ENCODE measurements around the gene GRAP2. TPM values are rescaled to one million over a fixed set of nuclear protein-coding genes. Genes with fewer than 3 reads are reported as not detected.

Gene GRAP2
- total and polyA plus RNA-seq, 2 of the 4 experiments (the other 2 are of a cell fraction), result not detected

- no peaks in the 10 kb centered on the region; the same call in 1 of the 2 replicates for H3K4me1 ChIP-seq (ENCODE audit: control insufficient read depth, insufficient read depth, low read length)
- no peak overlapping the region for H2AFZ ChIP-seq (replicated peaks; ENCODE audit: low read length, poor library complexity)
- no peak overlapping the region for H3K23ac ChIP-seq (ENCODE audit: low read depth, low read length)
- H4K5ac ChIP-seq (ENCODE audit: low read depth, low read length), result no peak overlapping the region
- DNase-seq, result no peak
- H2AK5ac ChIP-seq (ENCODE audit: low read depth, low read length), result no peak overlapping the region
- no peak overlapping the region for H3K4me3 ChIP-seq (ENCODE audit: insufficient read depth, low read depth, low read length)
- TF ChIP-seq SMC3 (IDR thresholded peaks at IDR 0.05; ENCODE audit: low read depth, low read length), result no peak
- TF ChIP-seq CEBPB (IDR thresholded peaks at IDR 0.05; ENCODE audit: low read depth, low read length), result no peak
- no peak for TF ChIP-seq FOS (IDR thresholded peaks at IDR 0.05; ENCODE audit: low read depth, low read length)
- no peak for TF ChIP-seq RCOR1 (IDR thresholded peaks at IDR 0.05; ENCODE audit: insufficient replicate concordance, low read length)
- no peak for TF ChIP-seq POLR2A (IDR thresholded peaks at IDR 0.05; ENCODE audit: low read depth, low read length)
- TF ChIP-seq ELK1 (IDR thresholded peaks at IDR 0.05; ENCODE audit: borderline replicate concordance, low read depth, low read length), result no peak
- no peak for TF ChIP-seq MXI1 (IDR thresholded peaks at IDR 0.05; ENCODE audit: borderline replicate concordance, low read depth, low read length)
- no peak for TF ChIP-seq MAFK (IDR thresholded peaks at IDR 0.05; ENCODE audit: low read depth, low read length)
- TF ChIP-seq CHD1 (IDR thresholded peaks at IDR 0.05; ENCODE audit: low read depth, low read length), result no peak
- TF ChIP-seq RFX5 (IDR thresholded peaks at IDR 0.05; ENCODE audit: low read depth, low read length), result no peak
- no peak for TF ChIP-seq MAZ (IDR thresholded peaks at IDR 0.05; ENCODE audit: borderline replicate concordance, low read depth, low read length)
- TF ChIP-seq BHLHE40 (IDR thresholded peaks at IDR 0.05; ENCODE audit: low read depth, low read length), result no peak
- TF ChIP-seq USF2 (IDR thresholded peaks at IDR 0.05; ENCODE audit: low read depth, low read length), result no peak
- TF ChIP-seq NFE2L2 (IDR thresholded peaks at IDR 0.05; ENCODE audit: low read depth, low read length), result no peak
- POLR2A ChIA-PET (ENCODE audit: unreplicated experiment), result no interaction called here
- no peak overlapping the region for H3K9ac ChIP-seq (ENCODE audit: low read depth, low read length)
- H3K79me1 ChIP-seq (ENCODE audit: low read depth in 1 of 2, low read length in 2 of 2), result no peaks in the 10 kb centered on the region
- H3K9me1 ChIP-seq (ENCODE audit: insufficient read depth, low read length), result no peaks in the 10 kb centered on the region
- H2BK15ac ChIP-seq (ENCODE audit: low read depth, low read length), result no peak overlapping the region
- H2AK9ac ChIP-seq (replicated peaks; ENCODE audit: low read depth, low read length, poor library complexity), result no peak overlapping the region
- H2BK120ac ChIP-seq (ENCODE audit: low read depth, low read length), result no peak overlapping the region
- H2BK5ac ChIP-seq (ENCODE audit: low read depth, low read length, poor library complexity, severe bottlenecking), result no peak overlapping the region
- H3K4me2 ChIP-seq (ENCODE audit: low read depth, low read length), result no peak overlapping the region
- dilution Hi-C loops (cut with HindIII; ENCODE audit: low sequenced_read_pairs, unreplicated experiment) (no loop called here), intact Hi-C loops (cut with micrococcal nuclease) (no loop called here), in situ Hi-C loops (cut with MboI; ENCODE audit: low sequenced_read_pairs) (no loop called here)
- H4K8ac ChIP-seq (ENCODE audit: low read depth in 2 of 2, low read length in 2 of 2), result no peak overlapping the region
- H3K36me3 ChIP-seq (ENCODE audit: control insufficient read depth, insufficient read depth, low read length), result no peaks in the 10 kb centered on the region
- H3K9me3 ChIP-seq (ENCODE audit: control insufficient read depth, insufficient read depth, low read length), result no peaks in the 10 kb centered on the region
- 40% methylated on average over 1 of the region's 2 CpGs; no CpG with 5 or more reads in 1 of the 2 experiments for WGBS, 2 experiments (ENCODE audit: extremely low coverage in 2 of 2, insufficient read length in 1 of 2)
- H3K14ac ChIP-seq (replicated peaks; ENCODE audit: low read depth, low read length), result no peak overlapping the region
- H3K18ac ChIP-seq (ENCODE audit: low read depth, low read length), result no peak overlapping the region
- H3K27ac ChIP-seq (ENCODE audit: insufficient read depth, low read length), result no peak overlapping the region
- no TSS peak for BruUV-seq (replicated peaks)
- H2BK20ac ChIP-seq (ENCODE audit: low read depth, low read length), result no peak overlapping the region
- no peak overlapping the region for H4K91ac ChIP-seq (ENCODE audit: insufficient read depth, low read depth, low read length)
- ATAC-seq (ENCODE audit: low read depth), result no peak
- peaks cover 68% of the 10 kb centered on the region for H3K27me3 ChIP-seq (ENCODE audit: control insufficient read depth, insufficient read depth, low read length)
- H3K56ac ChIP-seq (ENCODE audit: extremely low read depth, insufficient read depth, low read length), result no peak overlapping the region
- CTCF ChIA-PET, result no interaction called here
- H3K4ac ChIP-seq (ENCODE audit: low read depth, low read length), result no peak overlapping the region
- no peaks in the 10 kb centered on the region for H4K20me1 ChIP-seq (ENCODE audit: insufficient read depth, low read length)
Measured at GRCh38 chr22:39931251-39931650, 30.4 kb downstream of the GRAP2 start.
